IPS DF 6.9 (cell line): Measurements from ENCODE around the gene ARAF.
"Not testable (repeated sequence)": the region's sequence is repeated elsewhere in the genome, so short reads cannot be mapped to it uniquely, and the experiment has no call there.

Experiments used
- DNase-seq: peaks from one replicate; pipeline ENCODE4 v3.0.0-alpha.2; 2013; ENCODE audit warnings: low read depth, low spot score
- H3K27ac ChIP-seq: one replicate; pipeline ENCODE4 v1.5.1; 2013; ENCODE audit warnings: low read length, control low read depth
- H3K27me3 ChIP-seq: 2 replicates; pipeline ENCODE4 v1.6.1; 2013; ENCODE audit warnings: mild to moderate bottlenecking, low read length; ENCODE audit not compliant: control insufficient read depth, insufficient read depth
- H3K36me3 ChIP-seq: 2 replicates; pipeline ENCODE4 v1.6.1; 2013; ENCODE audit warnings: low read length; ENCODE audit not compliant: control insufficient read depth, insufficient read depth
- H3K4me1 ChIP-seq: 2 replicates; pipeline ENCODE4 v1.6.1; 2013; ENCODE audit warnings: low read length; ENCODE audit not compliant: control insufficient read depth, insufficient read depth
- H3K4me3 ChIP-seq: 2 replicates; pipeline ENCODE4 v1.5.1; 2013; ENCODE audit warnings: mild to moderate bottlenecking, low read length
- H3K9me3 ChIP-seq: 2 replicates; pipeline ENCODE4 v1.6.1; 2013; ENCODE audit warnings: low read length, inconsistent platforms; ENCODE audit not compliant: control insufficient read depth, insufficient read depth
- WGBS: extraction: QIAGEN DNeasy Blood & Tissue Kit; methylation state at CpG from one replicate; pipeline ENCODE4 v1.1.7; 2013; ENCODE audit warnings: mixed read lengths, missing lambda C conversion rate; ENCODE audit not compliant: insufficient read length, insufficient coverage; 5-methylcytosine and 5-hydroxymethylcytosine counted together

ARAF gene

GRCh38 chrX:47560934-47561658 lies at the start of gene ARAF:
ARAF (plus strand) TSS chrX:47561205; CDS start chrX:47562968, 1,763 bp downstream.
- DNase-seq = peak; percentile 93
- H3K9me3 ChIP-seq = no peaks in the 10 kb centered on the region
- peaks cover 2% of the 10 kb centered on the region; the same call in 1 of the 2 replicates for H3K36me3 ChIP-seq
- no peak within 1 kb of the TSS for H3K27ac ChIP-seq
- peak within 1 kb of the TSS; percentile 79; the same call in 1 of the 2 replicates for H3K4me3 ChIP-seq
- no peaks in the 10 kb centered on the region; the same call in 1 of the 2 replicates for H3K4me1 ChIP-seq
- no peaks in the 10 kb centered on the region for H3K27me3 ChIP-seq
- no CpG with 5 or more reads among the region's 59 CpGs for WGBS

- H3K36me3 ChIP-seq, H3K27me3 ChIP-seq, H3K9me3 ChIP-seq, H3K27ac ChIP-seq, H3K4me1 ChIP-seq, H3K4me3 ChIP-seq, DNase-seq: not testable (repeated sequence)
- no CpG with 5 or more reads among the region's 6 CpGs for WGBS
These were observed 48.6 kb upstream of the ARAF start for GRCh38 chrX:47512383-47512782.

- WGBS = no CpG with 5 or more reads among the region's 70 CpGs
- DNase-seq, H3K27ac ChIP-seq, H3K27me3 ChIP-seq, H3K9me3 ChIP-seq, H3K4me1 ChIP-seq, H3K36me3 ChIP-seq: not testable (repeated sequence)
- H3K4me3 ChIP-seq = peak overlapping the region; percentile 19; the same call in 1 of the 2 replicates
These were observed 47.7 kb upstream of the ARAF start for GRCh38 chrX:47513034-47513965.

GRCh38 chrX:47514533-47515235 lies 46.3 kb upstream of the ARAF start:
- Histone ChIP-seq H3K27me3 (no peaks in the 10 kb centered on the region), H3K27ac (no peak overlapping the region), H3K4me1 (no peaks in the 10 kb centered on the region), H3K9me3 (no peaks in the 10 kb centered on the region), H3K4me3 (no peak overlapping the region), H3K36me3 (no peaks in the 10 kb centered on the region)
- WGBS = no CpG with 5 or more reads among the region's 7 CpGs
- DNase-seq = no peak

- no peaks in the 10 kb centered on the region for H3K4me1 ChIP-seq
- H3K27ac ChIP-seq = no peak overlapping the region
- no peaks in the 10 kb centered on the region for H3K36me3 ChIP-seq
- no CpG with 5 or more reads among the region's 8 CpGs for whole genome bisulfite sequencing
- no peak for DNase-seq
- no peak overlapping the region for H3K4me3 ChIP-seq
- no peaks in the 10 kb centered on the region for H3K27me3 ChIP-seq
- H3K9me3 ChIP-seq = no peaks in the 10 kb centered on the region
These were observed 44.9 kb upstream of the ARAF start for GRCh38 chrX:47515941-47516665.

- no CpG with 5 or more reads among the region's 3 CpGs for WGBS
- no peaks in the 10 kb centered on the region for H3K27me3 ChIP-seq
- no peaks in the 10 kb centered on the region for H3K36me3 ChIP-seq
- no peaks in the 10 kb centered on the region for H3K9me3 ChIP-seq
- no peak overlapping the region for H3K27ac ChIP-seq
- H3K4me1 ChIP-seq = no peaks in the 10 kb centered on the region
- no peak overlapping the region for H3K4me3 ChIP-seq
- DNase-seq = no peak
These were observed 42.9 kb upstream of the ARAF start for GRCh38 chrX:47518144-47518543.

- H3K4me1 ChIP-seq = no peaks in the 10 kb centered on the region
- H3K36me3 ChIP-seq = no peaks in the 10 kb centered on the region
- H3K4me3 ChIP-seq = peak overlapping the region; percentile 48; the same call in 1 of the 2 replicates
- no peaks in the 10 kb centered on the region for H3K27me3 ChIP-seq
- DNase-seq = peak; percentile 31
- no peak overlapping the region for H3K27ac ChIP-seq
- no peaks in the 10 kb centered on the region for H3K9me3 ChIP-seq
- no CpG with 5 or more reads among the region's 33 CpGs for whole genome bisulfite sequencing
These were observed 37.7 kb upstream of the ARAF start for GRCh38 chrX:47523297-47523696.

- no peaks in the 10 kb centered on the region for H3K9me3 ChIP-seq
- no CpG with 5 or more reads among the region's 34 CpGs for WGBS
- H3K27ac ChIP-seq = no peak overlapping the region
These were observed 37.3 kb upstream of the ARAF start for GRCh38 chrX:47523713-47524166.

GRCh38 chrX:47529548-47529947 lies 31.5 kb upstream of the ARAF start:
- no peaks in the 10 kb centered on the region for H3K4me1 ChIP-seq
- WGBS = no CpG with 5 or more reads among the region's 8 CpGs
- H3K9me3 ChIP-seq = no peaks in the 10 kb centered on the region
- H3K36me3 ChIP-seq = no peaks in the 10 kb centered on the region
- H3K27me3 ChIP-seq = no peaks in the 10 kb centered on the region
- H3K4me3 ChIP-seq = no peak overlapping the region
- DNase-seq = no peak
- H3K27ac ChIP-seq = no peak overlapping the region

More at GRCh38 chrX:47523713-47524166, 37.3 kb upstream of the ARAF start:
- Histone ChIP-seq H3K36me3 (no peaks in the 10 kb centered on the region), H3K4me3 (peak overlapping the region; percentile 48; the same call in 1 of the 2 replicates), H3K4me1 (no peaks in the 10 kb centered on the region), H3K27me3 (no peaks in the 10 kb centered on the region)
- no peak for DNase-seq
